Stimulated activated CD4-positive, alpha-beta T cell treated with anti-CD3 and anti-CD28 coated beads, TNF-alpha, amount 100 ng/mL, for 4 hours (primary cell): ENCODE results near the gene CCDC148.
"Not testable (repeated sequence)": the region's sequence is repeated elsewhere in the genome, so short reads cannot be mapped to it uniquely, and the experiment has no call there.

Experiments
- DNase-seq, 3 experiments: peaks; one replicate each; pipeline ENCODE4 v3.0.0-alpha.2; 2020; ENCODE audit warnings: low read depth in 3 of 3

CCDC148 gene

DNA sequence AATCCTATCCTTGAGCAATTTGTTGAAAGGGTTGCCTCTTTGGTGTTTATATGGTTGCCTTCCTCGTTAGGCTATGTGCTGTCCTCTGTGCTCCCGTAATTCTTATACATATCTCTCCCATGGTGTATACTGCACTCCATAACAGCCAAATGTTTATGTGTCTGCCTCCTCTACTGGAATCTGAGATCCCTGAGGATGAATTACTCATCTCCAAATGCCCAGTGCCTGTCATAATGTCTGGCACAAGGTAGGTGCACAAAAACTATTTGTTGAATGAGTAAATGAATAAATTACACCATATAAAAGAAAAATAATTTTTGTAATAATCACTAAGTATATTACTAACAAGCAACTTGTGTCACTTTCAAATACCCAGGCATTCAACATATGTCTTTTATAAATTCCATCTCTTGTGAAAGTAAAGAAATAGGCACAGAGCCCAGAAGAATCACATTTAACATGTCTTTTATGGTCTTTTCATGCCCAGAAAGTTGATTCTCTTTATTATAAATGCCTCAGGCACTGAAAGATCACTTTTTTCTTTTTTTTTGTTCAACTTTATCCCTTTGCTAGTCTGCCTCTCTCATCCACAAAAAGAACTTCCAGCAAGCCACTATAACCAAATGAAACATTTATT, 164.9 kb downstream of the CCDC148 start:
- no peak for DNase-seq

DNA sequence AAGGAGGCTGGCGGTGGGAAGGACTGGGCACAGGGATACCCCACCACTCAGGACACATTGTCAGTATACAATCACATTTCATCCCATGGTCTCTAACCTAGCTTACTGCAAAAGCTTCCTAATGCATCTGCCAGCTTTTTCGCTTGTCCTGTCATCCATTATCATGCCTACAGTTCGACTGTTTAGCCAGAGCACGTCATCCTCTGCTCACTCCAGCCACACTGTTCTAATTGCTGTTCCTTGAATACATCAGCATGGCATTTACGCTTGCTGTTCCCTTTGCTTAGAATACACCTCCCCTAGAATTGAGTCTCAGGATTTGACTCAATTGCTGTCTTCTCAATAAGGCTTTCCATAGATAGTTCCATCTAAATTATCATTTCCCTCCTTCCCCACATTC, 166.3 kb downstream of the CCDC148 start:
- DNase-seq = no peak

DNA sequence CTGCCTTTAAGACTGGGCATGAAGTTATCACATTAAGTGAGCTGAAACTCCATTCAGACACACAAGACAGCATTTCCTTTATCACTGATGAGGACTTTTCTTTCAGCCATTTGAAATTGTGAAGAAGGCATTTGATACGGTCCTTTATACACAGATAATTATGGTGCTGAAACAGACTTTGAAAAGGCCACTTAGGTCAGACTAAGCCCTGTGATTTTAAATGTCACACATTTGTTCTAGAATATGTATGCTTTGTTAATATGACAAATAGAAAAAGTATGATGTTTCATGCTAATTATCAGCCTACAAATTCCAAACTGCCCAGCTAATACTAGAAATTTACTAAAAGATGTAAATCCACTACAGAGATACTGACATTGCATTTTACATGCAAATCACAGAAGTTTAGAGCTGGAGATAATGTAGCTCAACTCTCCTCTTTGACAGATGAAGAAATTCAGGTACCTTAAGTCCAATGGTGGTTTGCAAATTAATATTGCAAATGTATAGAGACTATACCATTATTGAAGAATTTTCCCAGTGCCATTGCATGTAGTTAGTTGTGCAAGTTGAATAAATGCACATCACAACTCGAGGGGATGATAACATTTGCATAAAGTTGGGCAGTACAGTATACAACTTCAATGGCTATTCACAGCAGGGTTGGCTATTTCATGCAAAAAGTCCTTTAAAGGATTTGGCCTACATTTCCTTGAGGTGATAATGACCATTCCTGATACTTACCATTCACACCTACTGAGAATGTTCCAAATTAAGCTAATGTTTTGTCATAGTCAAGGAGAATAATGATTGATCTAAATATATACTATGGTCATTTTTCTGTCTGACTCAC, 179.7 kb downstream of the CCDC148 start:
- no peak for DNase-seq

DNA sequence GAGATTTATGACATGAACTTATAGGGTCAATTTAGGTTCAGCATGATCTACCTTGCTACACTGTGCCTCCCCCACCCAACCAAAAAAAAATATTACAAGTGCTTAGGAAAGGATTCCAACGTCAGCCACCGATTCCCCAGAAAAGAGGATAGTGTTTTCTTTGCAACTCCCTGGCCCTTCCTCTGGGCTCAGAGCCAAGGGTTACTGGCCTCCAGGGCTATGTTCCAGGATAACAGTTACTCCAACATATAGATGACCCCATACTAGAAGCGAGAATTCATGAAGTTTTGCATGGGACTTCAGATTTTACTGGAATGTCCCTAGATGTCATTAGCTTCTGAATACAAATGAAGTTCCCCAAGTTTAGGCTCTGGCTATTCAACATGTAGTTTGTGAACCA, 182.8 kb downstream of the CCDC148 start:
- no peak for DNase-seq

DNA sequence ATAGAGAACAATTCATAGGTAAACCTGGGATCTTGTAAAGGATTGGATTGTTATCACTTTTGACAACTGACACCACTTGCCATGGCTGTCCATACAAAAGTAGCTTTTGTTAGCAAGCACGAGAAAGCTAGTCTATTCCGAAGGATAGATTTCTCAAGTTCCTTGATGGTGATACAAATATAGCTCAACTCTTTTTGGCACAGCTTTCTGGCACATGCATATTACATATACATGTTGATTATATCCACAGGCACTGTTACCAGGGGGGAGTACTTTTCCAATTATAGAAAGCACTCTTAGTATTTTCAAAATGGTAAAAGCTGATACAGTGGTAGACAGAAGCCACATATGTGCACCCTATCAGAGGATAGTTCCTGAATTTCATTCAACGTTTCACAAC, 186.0 kb downstream of the CCDC148 start:
- DNase-seq = no peak

DNA sequence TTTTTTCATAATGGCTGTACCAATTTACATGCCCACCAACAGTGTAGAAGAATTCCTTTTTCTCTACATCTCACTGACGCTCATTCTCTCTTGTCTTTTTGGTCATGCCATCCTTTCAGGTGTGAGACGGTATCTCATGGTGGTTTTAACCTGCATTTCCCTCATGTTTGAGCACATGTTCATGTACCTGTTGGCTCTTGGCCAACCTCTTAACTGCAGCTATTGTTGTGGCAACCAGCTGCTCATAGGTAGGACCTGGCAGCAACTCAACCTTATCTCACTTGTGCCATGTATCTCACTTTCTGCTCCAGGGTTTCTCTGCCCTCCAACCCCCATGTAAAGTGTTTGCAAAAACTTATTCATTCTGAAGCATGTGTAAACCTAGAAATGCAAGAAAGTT, 187.4 kb downstream of the CCDC148 start:
- no peak for DNase-seq

DNA sequence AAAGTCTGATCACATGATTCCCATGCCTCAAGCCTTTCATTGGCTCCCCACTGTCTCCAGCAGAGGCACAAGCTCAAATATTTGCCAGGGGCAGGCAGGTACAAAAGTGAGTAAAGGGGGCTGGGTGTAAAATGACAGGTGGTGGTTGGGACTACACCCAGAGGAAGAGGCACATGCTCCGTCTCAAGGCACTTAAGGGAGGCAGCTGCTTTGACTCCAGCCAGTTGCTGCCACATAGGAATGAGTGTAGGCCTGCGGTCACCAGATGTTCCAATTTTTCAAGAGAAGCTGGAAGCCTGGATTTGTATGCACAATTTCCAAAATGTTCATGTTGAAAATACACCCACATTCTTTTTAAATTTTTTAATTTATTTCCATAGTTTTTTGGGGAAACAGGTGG, 190.4 kb downstream of the CCDC148 start:
- no peak for DNase-seq

DNA sequence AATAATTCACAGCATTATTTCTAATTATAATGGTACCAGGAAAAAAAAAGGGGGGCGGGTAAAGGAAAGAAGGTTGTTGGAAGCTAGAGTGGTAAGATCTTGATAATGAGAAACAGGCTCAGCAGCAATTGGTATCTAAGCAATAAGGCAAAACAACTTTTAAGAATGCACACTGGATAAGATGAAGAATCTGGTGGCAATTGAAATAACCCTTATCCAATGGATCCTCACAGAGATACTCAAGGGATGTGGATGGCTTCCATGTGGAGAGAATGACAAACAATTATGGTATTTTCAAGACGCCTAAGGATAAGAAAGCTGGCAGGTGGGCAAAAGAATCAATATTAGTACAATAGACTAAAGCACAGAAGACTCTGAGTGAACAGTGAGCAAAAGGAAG, 201.3 kb downstream of the CCDC148 start:
- no peak for DNase-seq

DNA sequence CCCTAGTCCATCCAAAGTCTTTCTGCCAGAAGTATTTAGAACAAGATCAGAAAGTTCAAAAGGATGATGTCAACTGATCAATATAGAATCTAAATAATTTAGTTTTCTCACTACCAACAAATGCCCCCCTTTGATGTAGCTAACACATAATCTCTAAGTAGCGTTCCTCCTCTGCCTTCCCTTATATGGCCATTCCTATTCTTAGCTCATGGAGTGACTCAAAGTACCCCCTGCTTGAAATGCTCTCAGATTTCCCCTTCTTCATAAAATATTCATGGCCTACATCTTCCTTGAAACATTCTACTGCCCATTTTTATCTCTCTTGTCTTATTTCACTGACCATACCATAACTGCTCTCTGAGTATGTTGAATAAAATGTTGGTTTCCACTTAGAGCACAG, 203.4 kb downstream of the CCDC148 start:
- no peak for DNase-seq

DNA sequence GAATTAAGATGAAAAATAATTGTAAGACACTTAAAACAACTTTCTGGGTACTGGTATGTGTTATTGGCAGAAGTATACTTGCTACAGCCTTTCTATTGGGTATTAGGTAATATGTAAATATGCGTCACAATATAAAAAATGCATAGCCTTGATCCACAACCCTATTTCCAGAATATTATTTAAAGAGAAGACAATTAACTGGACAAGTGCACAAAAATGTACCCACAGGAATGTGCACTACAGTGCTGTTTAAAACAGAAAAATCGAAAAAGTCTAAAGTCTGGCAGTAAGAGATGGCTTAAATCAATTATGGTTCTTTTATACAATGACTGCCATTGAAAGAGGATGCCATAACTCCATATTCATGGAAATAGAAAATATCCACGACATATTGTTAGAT, 205.2 kb downstream of the CCDC148 start:
- no peak for DNase-seq

DNA sequence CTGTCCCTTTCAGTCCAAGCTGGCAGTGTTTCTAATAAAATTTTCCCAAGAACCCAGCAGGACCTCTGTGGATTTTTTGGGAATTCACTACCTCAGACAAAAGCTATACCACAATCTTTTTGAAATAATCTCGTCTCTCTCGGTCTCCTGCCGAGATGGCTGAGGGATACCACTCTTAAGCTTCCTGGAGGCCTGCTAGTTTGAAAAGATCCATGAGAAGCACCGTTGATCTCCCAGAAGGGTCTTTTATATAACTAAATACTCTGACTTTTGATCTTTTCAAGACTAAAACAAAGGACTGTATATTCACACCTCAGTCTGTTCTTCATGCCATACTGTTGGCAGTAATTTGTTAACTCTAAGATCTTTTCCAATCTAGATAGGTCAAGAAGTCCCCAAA, 213.2 kb downstream of the CCDC148 start:
- DNase-seq = no peak

DNA sequence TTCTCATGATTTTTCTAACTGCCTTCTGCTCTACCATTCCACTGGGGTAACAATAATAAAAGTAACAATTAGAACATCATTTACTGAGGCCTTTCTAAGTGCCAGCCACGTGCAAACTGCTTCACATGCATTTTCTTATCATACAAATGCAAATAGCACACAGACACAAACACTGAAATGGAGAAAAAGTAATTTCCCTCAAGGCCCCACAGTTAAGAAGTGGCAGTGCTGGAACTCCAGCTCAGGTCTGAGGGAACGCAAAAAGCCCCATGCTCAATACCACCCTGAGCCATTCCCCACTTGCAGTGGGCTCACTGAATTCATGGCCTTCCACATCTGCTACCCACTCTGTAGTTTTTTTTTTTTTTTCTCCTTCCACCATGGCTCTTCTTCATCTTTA, 214.3 kb downstream of the CCDC148 start:
- no peak for DNase-seq

DNA sequence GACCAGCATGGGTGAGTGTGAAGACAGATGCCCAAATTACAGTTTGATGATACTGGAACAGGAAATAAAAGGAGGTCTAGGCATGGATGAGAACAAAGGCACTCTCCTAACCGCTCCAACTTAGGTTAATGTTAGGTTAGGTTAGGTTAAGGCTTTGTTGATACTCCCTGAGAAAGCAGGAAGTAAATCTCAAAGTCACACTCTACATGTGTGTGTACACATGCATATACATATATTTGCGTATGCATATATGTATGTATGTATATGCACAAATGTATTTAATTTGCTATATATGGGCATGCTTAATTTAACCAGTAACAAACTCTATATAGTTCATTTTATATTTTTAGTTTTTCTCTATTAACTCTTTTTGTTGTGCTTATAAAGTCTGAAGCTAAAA, 215.6 kb downstream of the CCDC148 start:
- DNase-seq = no peak

DNA sequence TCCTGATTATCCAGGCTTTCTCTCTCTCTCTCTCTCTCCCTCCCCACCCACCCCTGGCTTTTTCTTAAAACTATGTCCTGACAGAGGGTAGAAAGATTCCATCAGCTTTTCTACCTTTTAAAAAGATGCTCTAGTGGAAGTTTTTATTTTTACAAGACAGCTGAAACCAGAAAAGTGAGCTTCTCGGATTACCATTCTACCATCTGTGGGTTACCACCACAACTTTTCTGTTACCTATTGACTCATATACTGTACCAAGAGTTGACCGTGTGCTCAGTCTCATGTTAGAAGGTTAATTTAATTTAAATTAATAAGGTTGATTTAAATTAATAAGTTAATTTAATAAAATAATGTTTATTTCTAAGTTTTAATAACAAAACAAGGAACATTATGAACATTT, 217.3 kb downstream of the CCDC148 start:
- no peak for DNase-seq

DNA sequence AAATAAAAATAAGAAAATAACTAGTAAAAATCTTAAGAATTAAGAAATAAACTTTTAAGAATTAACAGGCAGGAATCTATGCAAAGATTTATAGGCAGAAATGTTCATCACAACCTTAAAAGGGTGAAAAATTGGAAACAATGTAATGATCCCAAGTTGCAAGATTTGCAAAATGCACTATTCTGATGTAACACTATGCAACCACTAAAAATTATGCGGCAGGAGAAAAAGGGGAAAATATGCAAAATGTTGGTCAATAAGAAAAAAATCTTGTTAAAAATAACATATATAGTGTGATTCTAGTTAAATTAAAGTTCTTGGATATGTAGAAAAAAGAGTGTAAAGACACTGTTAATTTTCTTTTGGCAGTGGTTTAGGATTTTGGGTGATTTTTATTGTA, 222.1 kb downstream of the CCDC148 start:
- DNase-seq = no peak

DNA sequence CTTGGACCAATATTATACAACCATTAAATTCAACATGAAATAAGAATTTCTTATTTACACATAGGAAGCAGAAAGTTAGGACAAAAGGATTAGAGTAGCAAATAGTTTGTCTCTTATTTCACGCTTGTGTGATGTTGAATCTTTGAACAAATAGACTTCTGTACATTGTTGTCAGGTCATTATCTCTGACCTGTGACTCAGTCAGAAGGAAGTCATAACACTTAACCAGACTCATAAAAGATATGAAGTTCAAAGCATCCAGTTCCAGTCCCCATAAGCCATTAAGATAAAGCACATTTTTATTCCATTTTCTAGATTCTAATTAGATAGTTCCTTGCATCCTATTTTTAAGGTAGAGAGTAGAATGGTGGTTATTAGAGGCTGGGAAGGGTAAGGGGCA, 224.1 kb downstream of the CCDC148 start:
- no peak for DNase-seq

DNA sequence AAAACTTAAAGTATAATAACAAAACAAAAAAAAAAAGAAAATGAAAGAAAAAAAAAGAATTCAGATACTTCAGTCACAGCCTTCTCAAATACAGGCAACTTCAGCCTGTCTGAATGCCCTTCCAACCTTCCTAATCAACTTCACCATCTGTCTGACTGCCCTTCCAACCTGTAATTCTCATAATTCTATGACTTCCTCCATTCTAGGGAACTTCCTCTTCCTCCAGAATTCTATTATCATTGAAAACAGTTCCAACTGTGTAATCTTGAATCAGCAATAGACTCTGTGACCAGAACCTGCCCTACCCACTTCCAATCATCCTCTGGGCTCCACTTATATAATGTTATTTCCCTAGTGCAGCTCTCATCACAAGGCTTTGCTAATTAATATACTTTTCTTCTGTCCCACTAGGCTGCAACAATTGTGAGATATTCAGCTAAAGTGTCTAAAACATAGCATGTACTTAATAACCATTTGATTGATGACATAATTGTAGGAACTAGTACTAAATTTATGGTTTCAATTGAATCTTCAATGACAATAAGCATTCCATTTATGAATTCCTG, 227.5 kb downstream of the CCDC148 start:
- no peak for DNase-seq

DNA sequence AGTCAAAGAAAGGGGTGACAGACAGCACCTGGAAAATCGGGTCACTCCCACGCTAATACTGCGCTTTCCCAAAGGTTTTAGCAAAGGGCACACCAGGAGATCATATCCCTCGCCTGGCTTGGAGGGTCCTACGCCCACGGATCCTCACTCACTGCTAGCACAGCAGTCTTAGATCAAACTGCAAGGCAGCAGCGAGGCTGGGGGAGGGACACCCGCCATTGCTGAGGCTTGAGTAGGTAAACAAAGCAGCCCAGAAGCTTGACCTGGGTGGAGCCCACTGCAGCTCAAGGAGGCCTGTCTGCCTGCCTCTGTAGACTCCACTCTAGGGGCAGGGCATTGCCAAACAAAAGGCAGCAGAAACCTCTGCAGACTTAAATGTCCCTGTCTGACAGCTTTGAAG, 233.5 kb downstream of the CCDC148 start:
- DNase-seq = not testable (repeated sequence)

DNA sequence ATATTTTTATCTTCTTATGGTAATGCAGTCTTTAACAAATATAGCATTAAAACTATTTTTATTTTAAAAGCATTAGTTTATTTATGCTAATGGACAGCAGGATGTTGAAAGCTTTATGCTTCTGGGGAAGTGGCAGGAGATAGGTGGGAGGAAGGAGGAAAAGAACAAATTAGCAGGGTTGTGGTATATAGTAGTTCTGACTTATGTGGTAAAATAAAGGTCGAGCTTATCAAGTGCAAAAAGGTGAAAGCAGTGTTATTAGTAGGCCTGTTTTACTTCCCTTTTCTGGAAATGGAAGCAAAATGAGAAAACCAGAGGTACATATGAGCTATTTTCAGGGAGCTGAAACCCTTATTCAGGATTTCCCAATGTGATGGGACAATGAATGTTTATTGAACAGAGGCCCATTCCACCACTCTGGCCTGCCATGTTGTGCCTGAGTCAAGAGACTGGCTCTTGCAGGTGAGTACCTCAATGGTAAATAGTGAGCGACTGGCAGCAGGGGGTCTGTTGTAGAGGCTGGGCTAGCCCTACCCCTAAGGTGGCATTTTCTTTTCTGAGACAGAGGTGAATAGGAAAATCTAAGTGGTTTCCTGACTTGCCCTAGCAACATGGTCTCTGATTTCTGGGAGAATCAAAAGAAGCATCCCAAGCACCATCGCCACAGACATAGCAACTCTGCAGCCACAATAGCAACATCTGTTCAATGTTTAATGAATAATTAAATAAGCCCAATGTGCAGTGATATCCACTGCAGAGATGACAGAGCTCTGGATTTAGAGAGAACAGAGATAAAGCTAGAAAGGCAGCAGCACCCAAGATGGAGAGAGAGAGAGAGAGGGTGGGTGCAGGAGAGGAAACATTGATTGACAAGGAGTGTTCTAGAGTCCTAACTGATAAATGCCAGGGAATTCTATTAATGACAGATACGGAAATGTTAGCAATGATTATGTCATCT, 235.2 kb downstream of the CCDC148 start:
- DNase-seq = no peak

DNA sequence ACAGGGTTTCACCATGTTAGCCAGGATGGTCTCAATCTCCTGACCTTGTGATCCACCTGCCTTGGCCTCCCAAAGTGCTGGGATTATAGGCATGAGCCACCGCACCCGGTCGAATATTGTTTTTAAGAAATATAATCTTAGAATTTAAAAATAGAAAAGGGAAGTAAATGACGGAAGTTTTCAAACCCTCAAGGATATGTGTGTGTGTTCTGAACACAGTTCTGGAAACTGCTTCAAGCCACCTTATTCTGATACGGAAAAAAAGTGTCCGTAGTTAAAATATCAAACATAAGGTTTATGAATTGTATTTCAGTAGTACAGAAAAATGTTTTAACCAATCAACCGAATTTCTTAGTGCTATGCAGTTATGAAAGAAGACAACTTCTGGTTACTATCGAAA, 239.0 kb downstream of the CCDC148 start:
- no peak for DNase-seq

DNA sequence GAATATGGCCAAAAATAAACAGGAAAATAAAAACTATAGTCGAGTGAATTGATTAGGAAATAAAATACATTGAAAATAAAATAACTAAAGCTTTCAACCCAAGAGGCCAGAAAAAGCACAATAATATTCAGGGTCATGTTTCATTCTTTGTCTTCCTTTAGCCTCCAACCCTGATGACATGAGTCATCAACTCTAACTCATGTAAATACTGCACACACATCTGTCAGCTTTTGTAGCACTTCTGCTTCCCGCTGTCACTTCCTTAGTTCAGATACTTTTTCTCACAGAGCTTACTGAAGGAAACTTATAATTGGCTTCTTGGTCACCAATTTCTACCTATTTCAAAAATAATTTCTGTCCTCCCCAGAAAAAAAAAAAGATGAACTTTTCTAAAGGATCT, 242.1 kb downstream of the CCDC148 start:
- DNase-seq = no peak

DNA sequence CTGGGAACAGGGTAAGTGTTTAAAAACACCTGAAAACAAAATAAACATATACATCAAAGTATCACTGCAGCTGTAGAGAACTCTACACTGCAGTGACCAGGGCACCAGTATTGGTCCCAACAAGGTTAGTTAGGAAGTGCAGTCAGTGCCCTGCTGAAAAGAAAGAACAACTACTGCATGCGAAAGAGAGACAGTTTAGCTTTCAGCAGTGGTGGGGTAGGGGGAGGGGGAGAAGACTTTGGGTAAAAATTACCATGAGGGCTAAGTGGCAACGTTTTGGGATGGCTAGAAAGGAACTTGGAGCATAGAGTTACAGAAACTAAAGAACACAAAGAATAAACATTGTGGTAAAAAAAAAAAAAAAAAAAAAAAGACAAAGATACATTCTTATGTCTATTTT, 242.8 kb downstream of the CCDC148 start:
- DNase-seq = no peak
